GM12872 (cell line): Measurements from ENCODE around the gene INPP5F.

Source experiments
- TF ChIP-seq, protein P1 (sequence below): IDR thresholded peaks from 3 replicates; pipeline ENCODE4 v1.5.1; 2011; ENCODE audit warnings: low read depth, mild to moderate bottlenecking, low read length, moderate library complexity; ENCODE audit not compliant: insufficient read depth

The INPP5F gene

GRCh38 chr10:119845656-119846055 is 119.8 kb downstream of the INPP5F start:
- TF ChIP-seq, protein P1, sequence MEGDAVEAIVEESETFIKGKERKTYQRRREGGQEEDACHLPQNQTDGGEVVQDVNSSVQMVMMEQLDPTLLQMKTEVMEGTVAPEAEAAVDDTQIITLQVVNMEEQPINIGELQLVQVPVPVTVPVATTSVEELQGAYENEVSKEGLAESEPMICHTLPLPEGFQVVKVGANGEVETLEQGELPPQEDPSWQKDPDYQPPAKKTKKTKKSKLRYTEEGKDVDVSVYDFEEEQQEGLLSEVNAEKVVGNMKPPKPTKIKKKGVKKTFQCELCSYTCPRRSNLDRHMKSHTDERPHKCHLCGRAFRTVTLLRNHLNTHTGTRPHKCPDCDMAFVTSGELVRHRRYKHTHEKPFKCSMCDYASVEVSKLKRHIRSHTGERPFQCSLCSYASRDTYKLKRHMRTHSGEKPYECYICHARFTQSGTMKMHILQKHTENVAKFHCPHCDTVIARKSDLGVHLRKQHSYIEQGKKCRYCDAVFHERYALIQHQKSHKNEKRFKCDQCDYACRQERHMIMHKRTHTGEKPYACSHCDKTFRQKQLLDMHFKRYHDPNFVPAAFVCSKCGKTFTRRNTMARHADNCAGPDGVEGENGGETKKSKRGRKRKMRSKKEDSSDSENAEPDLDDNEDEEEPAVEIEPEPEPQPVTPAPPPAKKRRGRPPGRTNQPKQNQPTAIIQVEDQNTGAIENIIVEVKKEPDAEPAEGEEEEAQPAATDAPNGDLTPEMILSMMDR, result no peak

- TF ChIP-seq, protein P1, result no peak
Observed at GRCh38 chr10:119849031-119849789, 123.4 kb downstream of the INPP5F start.

DNA sequence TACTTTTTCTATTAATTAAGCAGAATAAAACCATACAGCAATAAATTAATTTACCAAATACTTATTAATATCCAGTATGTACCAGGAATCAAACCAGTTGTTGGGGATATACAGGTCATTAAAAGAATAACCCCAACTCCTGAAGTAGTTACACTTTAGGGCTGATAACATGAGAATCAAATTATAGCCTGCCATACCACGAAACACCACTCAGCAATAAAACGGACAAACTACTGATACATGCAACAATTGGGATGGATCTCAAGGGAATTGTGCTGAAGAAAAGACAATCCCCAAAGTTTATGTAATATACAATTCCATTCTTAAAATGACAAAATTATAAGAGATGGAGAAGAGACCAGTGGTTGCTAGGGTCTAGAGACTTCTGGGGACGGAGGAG is 124.1 kb downstream of the INPP5F start:
- TF ChIP-seq, protein P1, result no peak

GRCh38 chr10:119852277-119852676 is 126.4 kb downstream of the INPP5F start:
- TF ChIP-seq, protein P1, result no peak

- TF ChIP-seq, protein P1, result no peak
Observed at GRCh38 chr10:119852822-119853221, 127.0 kb downstream of the INPP5F start.

GRCh38 chr10:119853574-119853973 is 127.7 kb downstream of the INPP5F start:
- TF ChIP-seq, protein P1, result no peak

- TF ChIP-seq, protein P1, result no peak
Observed at GRCh38 chr10:119858063-119858462, 132.2 kb downstream of the INPP5F start.
